Measurements from ENCODE around the gene DIP2B.

Gene DIP2B

GRCh38 chr12:50790081-50790480 lies 285.3 kb downstream of the DIP2B start:
- Histone ChIP-seq H3K4me1 (ENCODE audit: insufficient read depth, low read length) (peaks cover 5% of the 10 kb centered on the region; the same call in 1 of the 2 replicates), H3K9ac (ENCODE audit: low read depth, low read length) (no peak overlapping the region), H3K9me3 (ENCODE audit: control insufficient read depth, insufficient read depth, low read length) (peaks cover 4% of the 10 kb centered on the region; the same call in 1 of the 2 replicates), H3K36me3 (ENCODE audit: insufficient read depth, low read length) (no peaks in the 10 kb centered on the region)

Measured in ES-I3 (cell line).